Activated naive CD4-positive, alpha-beta T cell treated with anti-CD3 and anti-CD28 coated beads, Interleukin-2, amount 50 U/mL, for 16 hours (primary cell): ENCODE results near the gene FAM8A1.
A peak's percentile ranks its signal among the peaks of the same experiment; 100 is the strongest.
"Not testable (repeated sequence)": the region's sequence is repeated elsewhere in the genome, so short reads cannot be mapped to it uniquely, and the experiment has no call there.

Experiments
- DNase-seq: peaks from one replicate; pipeline ENCODE4 v3.0.0-alpha.2; 2020

The FAM8A1 gene, protein sequence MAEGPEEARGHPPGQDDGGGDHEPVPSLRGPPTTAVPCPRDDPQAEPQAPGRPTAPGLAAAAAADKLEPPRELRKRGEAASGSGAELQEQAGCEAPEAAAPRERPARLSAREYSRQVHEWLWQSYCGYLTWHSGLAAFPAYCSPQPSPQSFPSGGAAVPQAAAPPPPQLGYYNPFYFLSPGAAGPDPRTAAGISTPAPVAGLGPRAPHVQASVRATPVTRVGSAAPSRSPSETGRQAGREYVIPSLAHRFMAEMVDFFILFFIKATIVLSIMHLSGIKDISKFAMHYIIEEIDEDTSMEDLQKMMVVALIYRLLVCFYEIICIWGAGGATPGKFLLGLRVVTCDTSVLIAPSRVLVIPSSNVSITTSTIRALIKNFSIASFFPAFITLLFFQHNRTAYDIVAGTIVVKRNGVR

DNA sequence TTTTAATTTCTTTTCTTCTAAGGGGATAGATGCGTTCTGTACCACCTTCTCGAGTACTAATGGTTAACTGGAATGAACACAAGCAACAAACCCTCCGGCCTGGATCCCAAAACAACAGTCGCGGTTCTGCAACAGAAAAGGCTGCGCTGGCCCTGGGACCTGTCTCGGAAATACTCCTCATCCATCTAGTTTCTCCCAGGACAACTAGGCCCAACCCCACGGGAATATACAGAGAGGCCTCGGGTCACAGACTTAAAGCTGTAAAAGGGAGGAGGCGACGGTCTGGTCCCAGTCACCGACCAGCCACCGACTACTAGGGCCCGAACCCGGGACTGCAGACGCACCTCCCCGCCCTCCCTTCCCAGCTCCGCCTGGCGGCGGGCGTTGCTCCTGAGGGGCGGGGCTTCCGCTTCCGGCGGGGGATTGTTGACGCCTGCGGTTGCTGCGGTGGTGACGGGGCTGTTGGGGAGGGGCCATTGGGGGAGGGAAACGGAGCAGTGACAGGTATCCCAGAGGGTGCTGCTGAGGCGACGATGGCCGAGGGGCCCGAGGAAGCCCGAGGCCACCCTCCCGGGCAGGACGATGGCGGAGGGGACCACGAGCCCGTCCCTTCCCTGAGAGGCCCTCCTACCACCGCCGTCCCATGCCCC is at the start of gene FAM8A1:
FAM8A1 (plus strand) TSS at position 426 of the 650 bp plus-strand sequence; CDS start at position 534, 108 bp downstream.
- peak; percentile 96 for DNase-seq

DNA sequence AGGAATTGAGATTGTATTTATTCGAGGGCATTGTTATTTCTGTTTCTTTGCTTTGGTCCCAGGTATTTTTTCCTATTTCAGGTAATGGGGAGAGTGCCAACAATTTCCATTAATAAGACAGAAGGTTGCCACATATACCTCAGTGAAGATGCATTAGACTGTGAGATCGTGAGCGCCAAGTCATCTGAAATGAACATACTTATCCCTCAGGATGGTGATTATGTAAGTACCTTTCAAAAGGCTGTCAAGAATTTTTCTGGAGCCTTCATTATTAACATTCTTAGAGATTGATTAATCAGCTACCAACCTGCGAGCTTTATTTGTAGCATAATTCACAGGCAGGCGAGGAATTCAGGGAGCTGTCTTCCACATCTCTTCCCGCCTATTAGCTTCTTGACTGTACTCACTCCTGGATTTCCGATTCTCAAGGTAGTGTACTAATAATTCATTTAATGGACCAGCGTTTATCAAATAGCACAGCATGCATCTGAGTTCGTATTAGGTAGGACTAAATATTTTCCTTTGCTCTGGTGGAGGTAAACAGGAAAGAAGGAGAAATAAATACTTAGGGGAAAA is 48.6 kb upstream of the FAM8A1 start:
- DNase-seq, result no peak

DNA sequence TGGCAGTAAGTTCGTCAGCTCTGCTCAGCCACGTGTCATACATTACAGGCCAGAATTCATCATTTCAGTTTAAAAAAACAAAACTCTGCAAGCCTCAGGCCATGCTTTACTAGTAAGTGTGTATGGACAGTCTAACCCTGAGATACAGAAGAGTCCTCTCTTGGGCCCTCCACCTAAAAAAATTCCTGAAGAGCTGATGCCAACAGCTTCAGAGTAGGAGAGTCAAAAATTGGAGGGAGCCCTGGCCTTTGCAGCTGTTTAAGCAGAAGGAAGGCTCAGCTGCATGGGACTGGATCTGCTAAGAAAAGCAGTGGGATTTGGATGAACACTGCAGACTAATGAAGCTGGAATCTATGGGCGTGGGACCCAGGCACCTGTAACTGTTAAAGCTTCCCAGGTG is 47.2 kb upstream of the FAM8A1 start:
- DNase-seq, result no peak

DNA sequence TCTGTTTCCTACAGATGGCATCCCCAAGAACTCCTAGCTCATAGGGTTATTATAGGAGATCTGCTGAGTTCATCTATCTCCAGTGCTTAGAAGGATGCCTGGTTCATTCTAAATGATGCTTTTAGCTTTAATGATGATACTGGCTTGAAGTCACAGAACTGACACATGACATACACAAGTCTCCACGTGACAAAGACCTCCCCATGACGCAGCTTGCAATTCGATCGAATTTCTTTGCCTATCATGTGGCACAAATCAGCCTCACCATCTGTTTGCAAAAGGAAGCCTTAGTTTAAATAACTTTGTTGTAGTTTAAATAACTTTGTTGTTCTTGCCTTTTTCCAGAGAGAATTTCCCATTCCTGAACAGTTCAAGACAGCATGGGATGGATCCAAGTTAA is 44.1 kb upstream of the FAM8A1 start:
- DNase-seq, result no peak

DNA sequence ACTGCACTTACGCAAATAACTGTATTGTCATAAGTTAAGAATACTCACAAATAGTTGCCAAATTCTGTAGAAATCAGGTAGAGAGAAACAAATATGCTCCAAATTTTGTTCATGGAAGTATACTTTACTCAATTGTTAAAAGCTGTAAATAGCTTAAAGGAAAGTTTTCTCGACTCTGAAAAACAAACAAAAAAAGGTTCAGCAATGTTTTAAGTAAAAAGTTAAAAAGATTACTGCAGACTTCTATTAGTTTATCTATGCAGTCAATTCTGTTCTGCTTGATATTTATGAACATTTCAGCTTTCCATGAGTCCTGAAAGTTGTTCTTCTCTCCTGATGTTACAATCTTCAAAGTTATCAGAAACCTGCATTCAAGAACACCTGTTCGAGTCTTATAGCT is 37.5 kb upstream of the FAM8A1 start:
- no peak for DNase-seq

DNA sequence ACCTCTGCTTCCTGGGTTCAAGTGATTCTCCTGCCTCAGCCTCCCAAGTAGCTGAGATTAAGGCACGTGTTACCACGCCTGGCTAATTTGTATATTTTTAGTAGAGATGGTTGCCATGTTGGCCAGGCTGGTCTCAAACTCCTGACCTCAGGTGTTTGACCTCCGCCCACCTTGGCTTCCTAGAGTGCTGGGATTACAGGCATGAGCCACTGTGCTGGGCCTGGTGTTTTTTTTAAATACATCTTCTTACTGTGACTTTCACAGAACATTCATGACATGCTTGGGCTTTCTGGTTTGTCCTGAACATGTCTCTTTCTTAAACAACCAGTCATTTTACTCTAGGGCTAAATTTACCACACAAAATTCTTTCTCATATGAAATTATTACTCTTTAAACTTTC is 34.7 kb upstream of the FAM8A1 start:
- DNase-seq, result no peak

DNA sequence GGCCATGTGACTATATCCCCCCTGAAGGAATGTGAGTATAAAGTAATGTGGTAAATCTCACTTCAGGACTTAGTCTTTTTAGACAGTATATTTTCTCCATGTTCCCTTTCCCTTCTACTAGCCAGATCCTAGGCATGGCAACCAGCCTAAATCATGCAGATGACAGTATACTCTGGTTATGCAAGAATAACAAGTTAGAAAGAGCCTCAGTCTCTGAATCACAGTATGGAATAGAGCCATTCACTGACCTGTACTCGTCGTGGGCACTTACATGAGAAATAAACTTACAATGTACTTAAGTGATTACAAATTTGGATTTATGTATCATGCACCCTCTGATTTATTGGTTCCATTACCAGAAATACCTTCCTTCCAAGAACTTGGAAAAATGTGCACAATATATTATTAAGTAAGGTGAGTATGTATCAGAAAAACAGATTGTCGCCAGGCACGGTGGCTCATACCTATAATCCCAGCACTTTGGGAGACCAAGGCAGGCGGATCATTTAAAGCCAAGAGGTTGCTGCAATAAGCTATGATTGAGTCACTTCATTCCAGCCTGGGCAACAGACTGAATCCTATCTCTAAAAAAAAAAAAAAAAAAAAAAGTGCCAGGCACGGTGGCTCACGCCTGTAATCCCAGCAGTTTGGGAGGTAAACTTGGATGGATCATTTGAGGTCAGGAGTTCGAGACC is 25.1 kb upstream of the FAM8A1 start:
- DNase-seq, result no peak

DNA sequence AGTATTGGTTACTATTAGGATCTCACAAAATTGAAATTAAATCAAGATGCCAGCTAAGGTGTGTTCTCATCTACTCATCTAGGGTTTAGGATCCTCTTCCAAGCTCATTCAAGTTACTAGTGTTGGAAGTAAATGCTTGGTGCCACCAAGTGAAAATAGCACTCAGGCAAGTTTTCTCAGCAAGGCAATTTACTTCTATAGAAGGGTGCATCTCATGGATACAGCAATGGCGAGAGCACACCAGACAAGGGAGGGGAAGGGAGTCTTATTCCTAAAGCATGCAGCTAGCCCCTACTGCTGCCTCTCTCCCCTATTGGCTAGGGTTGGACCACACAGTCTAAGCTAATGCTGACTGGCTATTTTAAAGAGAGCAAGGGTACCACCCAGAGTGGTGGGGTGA is 23.0 kb upstream of the FAM8A1 start:
- DNase-seq, result no peak

DNA sequence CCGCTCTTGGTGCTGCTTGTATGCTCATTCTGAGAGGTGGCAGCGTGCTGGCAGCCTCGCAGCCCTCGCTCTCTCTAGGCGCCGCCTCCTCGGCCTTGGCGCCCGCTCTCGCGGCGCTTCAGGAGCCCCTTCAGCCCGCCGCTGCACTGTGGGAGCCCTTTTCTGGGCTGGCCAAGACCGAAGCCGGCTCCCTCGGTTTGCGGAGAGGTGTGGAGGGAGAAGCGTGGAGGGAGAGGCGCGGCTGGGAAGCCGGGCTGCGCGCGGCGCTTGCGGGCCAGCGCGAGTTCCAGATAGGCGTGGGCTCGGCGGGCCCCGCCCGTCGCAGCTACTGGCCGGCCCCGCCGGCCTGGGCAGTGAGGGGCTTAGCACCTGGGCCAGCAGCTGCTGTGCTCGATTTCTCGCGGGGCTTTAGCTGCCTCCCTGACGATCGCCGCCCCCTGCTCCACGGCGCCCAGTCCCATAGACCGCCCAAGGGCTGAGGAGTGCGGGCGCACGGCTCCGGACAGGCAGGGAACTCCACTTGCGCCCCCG is 19.5 kb upstream of the FAM8A1 start:
- peak; percentile 34 for DNase-seq

DNA sequence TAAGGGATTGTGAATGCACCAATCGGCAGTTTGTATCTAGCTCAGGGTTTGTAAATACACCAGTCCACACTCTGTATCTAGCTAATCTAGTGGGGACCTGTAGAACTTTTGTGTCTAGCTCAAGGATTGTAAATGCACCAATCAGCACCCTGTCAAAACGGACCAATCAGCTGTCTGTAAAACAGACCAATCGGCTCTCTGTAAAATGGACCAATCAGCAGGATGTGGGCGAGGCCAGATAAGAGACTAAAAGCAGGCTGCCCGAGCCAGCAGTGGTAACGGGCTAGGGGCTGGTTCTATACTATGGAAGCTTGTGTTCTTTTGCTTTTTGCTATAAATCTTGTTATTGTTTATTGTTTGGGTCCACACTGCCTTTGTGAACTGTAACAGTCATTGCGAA is 18.8 kb upstream of the FAM8A1 start:
- not testable (repeated sequence) for DNase-seq

DNA sequence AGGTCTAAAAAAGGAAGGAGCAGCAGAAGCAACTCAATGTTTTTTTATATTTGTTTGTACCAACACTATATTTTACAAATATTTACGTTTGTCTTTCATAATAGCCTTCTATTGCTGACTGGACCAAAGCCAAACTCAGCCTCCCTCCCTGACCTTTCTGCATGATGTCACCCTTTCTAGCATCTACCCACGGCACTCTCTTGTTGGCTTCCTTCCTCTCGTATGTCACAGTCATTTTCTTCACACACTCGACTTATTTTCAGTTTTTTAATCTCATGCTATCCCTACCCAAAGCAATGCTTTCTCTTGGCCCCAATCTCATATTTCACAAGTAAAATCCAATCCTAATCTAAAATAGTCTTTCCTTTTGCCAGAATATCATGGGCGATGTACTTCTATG is 16.3 kb upstream of the FAM8A1 start:
- DNase-seq, result no peak

DNA sequence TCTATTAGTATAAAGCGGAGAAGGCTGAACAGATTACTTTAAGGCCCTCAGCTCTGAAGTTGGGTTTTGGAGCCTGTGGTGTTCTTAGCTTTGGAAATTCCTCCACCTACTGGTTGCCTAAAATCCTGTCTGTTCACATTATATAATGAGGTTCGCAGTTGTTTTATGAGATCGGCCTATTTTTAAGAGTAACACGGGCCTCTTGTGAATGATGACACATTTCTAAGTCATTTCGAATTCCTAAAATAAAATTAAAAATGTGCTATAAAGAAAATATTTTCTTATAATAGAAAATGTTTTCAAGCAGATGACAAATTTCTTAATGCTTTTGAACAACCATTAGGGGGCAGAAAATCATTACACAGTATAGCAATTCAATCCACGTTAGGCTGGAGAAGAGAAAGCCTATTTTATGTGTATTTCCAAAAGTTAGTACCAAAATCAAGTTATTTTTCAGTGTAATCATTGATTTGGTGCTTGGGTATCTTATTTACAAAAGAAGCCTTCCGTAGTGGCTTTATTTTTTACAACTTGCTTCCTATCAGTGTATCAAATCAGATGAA is 15.8 kb upstream of the FAM8A1 start:
- no peak for DNase-seq

DNA sequence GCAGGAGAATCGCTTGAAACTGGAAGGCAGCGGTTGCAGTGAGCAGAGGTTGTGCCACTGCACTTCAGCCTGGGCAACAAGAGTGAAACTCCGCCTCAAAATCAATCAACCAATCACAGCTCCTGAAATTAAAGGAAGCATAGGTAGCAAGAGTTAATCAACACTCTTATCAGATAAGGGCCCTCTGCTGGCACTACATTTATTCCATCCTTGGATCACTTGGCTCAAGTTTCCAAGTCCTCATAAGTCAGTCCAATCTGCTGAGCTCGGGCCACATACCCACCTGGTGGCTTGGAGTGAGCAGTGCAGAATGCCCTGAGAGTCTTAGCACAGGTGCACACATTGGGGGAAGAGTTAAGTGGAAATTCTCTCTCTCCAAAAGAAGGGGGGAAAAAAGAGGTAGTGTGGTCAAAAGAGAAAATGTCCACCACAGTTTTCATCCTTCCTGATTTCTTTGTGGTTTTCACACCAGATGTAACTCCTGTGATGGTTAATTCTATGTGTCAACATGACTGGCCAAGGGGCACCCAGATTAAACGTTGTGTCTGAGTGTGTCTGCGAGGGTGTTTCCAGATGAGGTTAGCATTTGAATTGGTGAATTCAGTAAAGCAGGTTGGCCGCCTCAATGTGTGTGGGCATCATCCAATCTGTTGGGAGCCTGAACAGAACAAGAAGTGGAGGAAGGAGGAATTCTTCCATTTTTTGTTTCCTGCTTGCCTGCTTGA is 14.2 kb upstream of the FAM8A1 start:
- no peak for DNase-seq

DNA sequence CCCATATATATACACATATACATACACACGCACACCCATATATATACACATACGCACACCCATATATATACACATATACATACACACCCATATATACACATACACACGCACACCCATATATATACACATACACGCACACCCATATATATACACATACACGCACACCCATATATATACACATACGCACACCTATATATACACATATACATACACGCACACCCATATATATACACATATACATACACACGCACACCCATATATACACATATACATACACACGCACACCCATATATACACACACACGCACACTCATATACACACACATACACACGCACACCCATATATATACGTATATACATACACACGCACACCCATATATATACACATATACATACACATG is 13.5 kb upstream of the FAM8A1 start:
- DNase-seq, result not testable (repeated sequence)

DNA sequence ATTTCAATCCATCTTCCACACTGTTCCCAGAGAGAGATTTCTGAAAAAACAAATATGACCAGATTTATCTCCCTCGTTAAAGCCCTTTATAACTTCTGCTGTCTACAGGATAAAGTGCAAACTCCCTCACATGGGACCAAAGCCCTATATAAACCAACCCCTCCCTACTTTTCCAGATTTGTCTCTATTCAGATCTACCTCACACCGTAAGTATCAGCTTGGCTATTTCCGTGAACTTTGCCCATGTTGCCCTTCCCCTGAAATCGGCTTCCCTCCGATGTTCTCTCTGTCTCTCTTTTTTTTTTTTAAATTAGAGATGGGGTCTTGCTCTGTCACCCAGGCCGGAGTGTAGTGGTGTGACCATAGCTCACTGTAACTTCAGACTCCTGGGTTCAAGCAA is 12.1 kb upstream of the FAM8A1 start:
- DNase-seq, result no peak

DNA sequence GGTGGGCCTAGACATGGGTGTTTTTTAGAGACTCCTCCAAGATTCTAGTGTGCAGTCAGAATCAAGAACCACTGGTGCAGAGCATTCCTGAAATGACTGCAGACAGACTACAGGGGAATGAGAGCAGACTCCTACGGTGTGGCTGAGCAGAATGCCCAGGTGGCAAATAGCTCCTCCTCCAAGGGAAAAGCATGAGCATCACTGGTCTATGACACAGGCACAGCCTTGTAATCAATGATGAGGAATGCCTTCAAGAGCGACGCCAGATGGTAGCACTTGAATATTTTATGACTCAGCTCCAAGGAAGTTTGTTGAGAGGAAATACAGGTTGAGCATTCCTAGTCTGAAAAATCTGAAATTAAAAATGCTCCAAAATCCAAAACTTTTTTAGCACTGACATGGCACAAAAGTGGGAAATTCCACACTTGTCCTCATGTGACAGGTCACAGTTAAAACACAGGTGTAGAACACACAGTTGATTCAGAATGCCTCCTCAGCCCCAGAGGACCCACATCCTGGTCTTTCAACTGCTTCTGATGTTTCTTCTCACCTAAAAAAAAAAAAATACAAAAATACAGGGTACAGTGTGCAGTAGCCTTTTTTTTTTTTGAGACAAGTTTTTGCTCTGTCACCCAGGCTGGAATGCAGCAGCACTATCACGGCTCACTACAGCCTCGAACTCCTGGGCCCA is 10.6 kb upstream of the FAM8A1 start:
- no peak for DNase-seq

DNA sequence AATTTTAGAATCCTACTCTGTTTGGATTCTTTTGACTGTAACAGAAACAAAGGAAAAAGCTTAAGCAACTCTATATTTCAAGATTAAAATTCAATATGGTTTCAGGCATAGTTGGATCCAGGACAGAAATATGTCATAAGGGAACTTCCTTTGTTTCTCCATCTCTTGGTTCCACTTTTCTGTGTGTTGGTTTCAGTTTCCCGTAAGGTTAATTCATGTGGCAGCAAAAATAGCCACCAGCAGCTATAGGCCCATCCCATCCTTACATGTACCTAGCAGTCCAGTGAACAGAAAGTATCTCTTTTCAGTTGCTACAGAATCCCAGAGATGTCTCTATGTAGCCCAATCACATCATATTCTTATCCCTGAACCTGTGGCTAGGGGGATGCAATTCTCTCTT is 8.8 kb upstream of the FAM8A1 start:
- no peak for DNase-seq

DNA sequence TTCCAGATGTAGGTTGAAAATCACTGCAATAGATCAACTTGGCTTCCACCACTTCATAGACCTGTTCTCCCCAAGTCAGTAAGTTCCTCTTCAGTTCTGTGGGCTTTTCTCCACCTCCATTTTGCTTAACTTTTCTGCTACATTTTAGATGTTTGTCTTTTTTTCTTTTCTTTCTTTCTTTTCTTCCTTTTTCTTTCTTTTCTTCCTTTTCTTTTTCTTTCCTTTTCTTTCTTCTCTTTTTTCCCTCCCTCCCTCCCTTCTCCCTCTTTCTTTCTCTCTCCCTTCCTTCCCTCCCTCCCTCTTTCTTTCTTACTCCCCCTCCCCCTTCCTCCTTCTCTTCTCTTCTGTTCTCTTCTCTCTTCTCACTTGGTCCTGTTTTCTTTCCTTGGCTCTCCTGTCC is 6.9 kb upstream of the FAM8A1 start:
- DNase-seq, result no peak

DNA sequence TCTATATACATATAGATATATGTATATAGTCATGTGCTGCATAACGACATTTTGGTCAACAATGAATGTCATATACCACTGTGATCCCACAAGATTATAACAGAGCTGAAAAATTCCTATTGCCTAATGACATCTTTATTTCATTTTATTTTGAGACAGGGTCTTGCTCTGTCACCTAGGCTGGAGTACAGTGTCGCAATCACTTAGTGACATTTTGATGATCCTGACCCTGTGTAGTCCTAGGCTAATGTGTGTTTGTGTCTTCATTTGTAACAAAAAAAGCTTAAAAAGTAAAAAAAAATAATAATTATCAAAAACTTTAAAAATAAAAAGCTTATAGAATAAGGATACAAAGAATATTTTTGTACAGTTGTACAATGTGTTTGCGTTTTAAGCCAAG is 4.0 kb upstream of the FAM8A1 start:
- no peak for DNase-seq

DNA sequence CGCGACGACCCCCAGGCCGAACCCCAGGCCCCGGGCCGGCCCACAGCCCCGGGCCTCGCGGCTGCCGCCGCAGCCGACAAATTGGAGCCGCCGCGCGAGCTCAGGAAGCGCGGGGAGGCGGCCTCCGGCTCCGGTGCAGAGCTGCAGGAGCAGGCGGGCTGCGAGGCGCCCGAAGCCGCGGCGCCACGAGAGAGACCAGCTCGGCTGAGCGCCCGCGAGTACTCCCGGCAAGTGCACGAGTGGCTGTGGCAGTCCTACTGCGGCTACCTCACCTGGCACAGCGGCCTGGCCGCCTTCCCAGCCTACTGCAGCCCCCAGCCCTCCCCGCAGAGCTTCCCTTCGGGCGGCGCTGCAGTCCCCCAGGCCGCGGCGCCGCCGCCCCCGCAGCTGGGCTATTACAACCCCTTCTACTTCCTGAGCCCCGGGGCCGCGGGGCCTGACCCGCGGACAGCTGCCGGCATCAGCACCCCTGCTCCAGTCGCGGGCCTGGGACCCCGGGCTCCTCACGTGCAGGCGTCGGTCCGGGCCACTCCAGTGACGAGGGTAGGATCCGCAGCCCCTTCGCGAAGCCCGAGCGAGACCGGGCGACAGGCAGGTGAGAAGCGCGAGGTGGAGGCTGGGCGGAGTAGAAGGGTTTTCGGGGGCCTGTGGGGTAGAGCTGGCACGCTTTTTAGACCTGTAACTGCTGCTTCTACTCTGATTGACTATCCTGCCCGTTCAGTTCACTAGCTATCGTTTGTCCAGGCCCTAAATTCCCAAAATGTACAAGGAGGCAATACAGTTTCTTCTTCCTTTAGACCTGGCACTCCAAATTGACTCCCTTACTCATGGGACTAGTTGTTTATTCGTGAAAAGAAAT is 654 bp downstream of the FAM8A1 start:
- peak; percentile 45 for DNase-seq

DNA sequence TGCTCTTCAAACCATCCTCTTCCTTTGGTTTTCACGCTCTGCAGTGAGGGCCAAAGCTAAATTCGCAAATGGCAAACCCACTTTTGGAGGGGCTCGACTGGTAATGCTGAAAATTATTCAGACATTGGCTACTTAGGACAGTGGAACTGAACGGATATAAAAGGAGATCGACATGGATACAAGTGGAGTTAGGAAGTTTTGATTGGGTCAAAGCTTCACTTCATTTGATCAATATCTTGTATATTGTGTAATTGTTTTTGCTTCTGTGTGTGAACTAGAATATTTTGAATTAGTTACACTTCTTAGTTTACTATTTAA is 1.2 kb downstream of the FAM8A1 start:
- DNase-seq, result no peak
